Endothelial cell of umbilical vein (primary cell): ENCODE data around the gene ENPEP. TPM values are rescaled to one million over a fixed set of nuclear protein-coding genes. Genes with fewer than 3 reads are reported as not detected.

ENCODE experiments used
- BruUV-seq: library from RNA; stranded (reverse); fragments of 400-500 nt; replicated peaks from 2 replicates; lab custom pipeline; 2021; lab: Mats Ljungman, UMichigan
- CTCF ChIA-PET: fragments of 300-600, 350-600 bp; sonication (Branson Sonifier 250); formaldehyde crosslinking; loops from one replicate; lab custom pipeline; 2021; ENCODE audit warnings: antibody characterized with exemption, inconsistent platforms; lab: Charles Lee
- POLR2A ChIA-PET: fragments of 300-600, 350-600 bp; sonication (Branson Sonifier 250); formaldehyde crosslinking; loops from one replicate; lab custom pipeline; 2021; ENCODE audit warnings: antibody characterized with exemption, inconsistent platforms; lab: Charles Lee
- DNase-seq: peaks from one replicate; pipeline ENCODE4 v3.0.0-alpha.2; 2011; ENCODE audit warnings: low read depth, low spot score
- FAIRE-seq: peaks from 2 replicates; lab custom pipeline; 2011; peaks lifted over from hg19 to GRCh38; lab: Jason Lieb, UNC
- H2AFZ ChIP-seq: 2 replicates; pipeline ENCODE4 v1.6.0; 2012; ENCODE audit warnings: low read depth, low read length, control low read depth, inconsistent platforms
- H3K27ac ChIP-seq: 2 replicates; pipeline ENCODE4 v1.5.1; 2011; ENCODE audit warnings: low read depth, mild to moderate bottlenecking, control low read depth, low read length, moderate library complexity; ENCODE audit not compliant: insufficient read depth
- H3K27me3 ChIP-seq, 2 experiments: 2 replicates each; pipeline versions ENCODE4 v1.6.0 to v1.6.1; 2011; ENCODE audit warnings: low read length in 2 of 2, mixed read lengths in 1 of 2; ENCODE audit not compliant: control insufficient read depth in 2 of 2, insufficient read depth in 2 of 2
- H3K36me3 ChIP-seq, 2 experiments: 2 replicates in 1 of 2; 3 replicates in 1 of 2; pipeline ENCODE4 v1.5.1; 2011; ENCODE audit warnings: low read length in 2 of 2, mild to moderate bottlenecking in 1 of 2, moderate library complexity in 1 of 2; ENCODE audit not compliant: control insufficient read depth in 2 of 2, insufficient read depth in 2 of 2; ENCODE audit errors: extremely low read depth in 1 of 2
- H3K4me1 ChIP-seq: 3 replicates; pipeline ENCODE4 v1.5.1; 2011; ENCODE audit warnings: mild to moderate bottlenecking, low read length; ENCODE audit not compliant: control insufficient read depth, insufficient read depth; ENCODE audit errors: extremely low read depth
- H3K4me2 ChIP-seq: 2 replicates; pipeline ENCODE4 v1.6.1; 2011; ENCODE audit warnings: low read length, control low read depth, mixed read lengths; ENCODE audit not compliant: insufficient read depth
- H3K4me3 ChIP-seq, 3 experiments: fragments of 200-600 bp in 1 of 3; sonication (generic), shearing (Covaris generic) in 1 of 3; replicated peaks in 1 of 3; 2 replicates each; pipeline ENCODE4 v1.5.1; 2011 to 2016; ENCODE audit warnings: control low read depth in 3 of 3, low read length in 3 of 3, mild to moderate bottlenecking in 2 of 3, inconsistent platforms in 1 of 3, low read depth in 1 of 3, moderate library complexity in 1 of 3; ENCODE audit not compliant: insufficient read depth in 1 of 3
- H3K79me2 ChIP-seq: 2 replicates; pipeline ENCODE4 v1.6.0; 2012; ENCODE audit warnings: low read length, inconsistent platforms; ENCODE audit not compliant: control insufficient read depth, insufficient read depth
- H3K9ac ChIP-seq: replicated peaks from 2 replicates; pipeline ENCODE3; 2011; ENCODE audit warnings: low read length, control low read depth; ENCODE audit not compliant: insufficient read depth; ENCODE audit errors: extremely low read depth
- H3K9me1 ChIP-seq: replicated peaks from 3 replicates; pipeline ENCODE4 v1.6.0; 2011; ENCODE audit warnings: mild to moderate bottlenecking, low read length; ENCODE audit not compliant: control insufficient read depth, insufficient read depth; ENCODE audit errors: extremely low read depth
- H3K9me3 ChIP-seq: replicated peaks from 2 replicates; pipeline ENCODE4 v1.5.1; 2012; ENCODE audit warnings: low read length, inconsistent platforms; ENCODE audit not compliant: control insufficient read depth, insufficient read depth
- H4K20me1 ChIP-seq: replicated peaks from 2 replicates; pipeline ENCODE3; 2011; ENCODE audit warnings: mild to moderate bottlenecking, low read length; ENCODE audit not compliant: control insufficient read depth, insufficient read depth; ENCODE audit errors: extremely low read depth
- EZH2 ChIP-seq: IDR thresholded peaks from 2 replicates; pipeline ENCODE4 v1.6.1; 2012; ENCODE audit warnings: borderline replicate concordance, low read depth, mild to moderate bottlenecking, moderate library complexity, low read length, inconsistent platforms; ENCODE audit not compliant: severe bottlenecking
- FOS ChIP-seq: IDR thresholded peaks from 2 replicates; pipeline ENCODE4 v1.6.1; 2011; ENCODE audit warnings: mild to moderate bottlenecking, low read length, moderate library complexity, borderline replicate concordance; ENCODE audit not compliant: insufficient read depth
- JUN ChIP-seq: IDR thresholded peaks from 2 replicates; pipeline ENCODE4 v1.6.1; 2011; ENCODE audit warnings: borderline replicate concordance, low read depth; ENCODE audit not compliant: insufficient read length, insufficient read depth
- MYC ChIP-seq: IDR thresholded peaks from one replicate; pipeline ENCODE4 v1.6.1; 2011; ENCODE audit warnings: mild to moderate bottlenecking, low read depth, low read length
- POLR2A ChIP-seq: IDR thresholded peaks from 2 replicates; pipeline ENCODE4 v1.6.1; 2012; ENCODE audit warnings: low read depth, mild to moderate bottlenecking, control low read depth, low read length
- POLR2AphosphoS5 ChIP-seq: IDR thresholded peaks from 2 replicates; pipeline ENCODE4 v1.6.1; 2012; ENCODE audit warnings: low read depth, mild to moderate bottlenecking, control low read depth, low read length, moderate library complexity; ENCODE audit not compliant: insufficient read depth
- dilution Hi-C: fragments of 300-500 bp; cut with MboI; formaldehyde crosslinking; loops from one replicate; pipeline ENCODE4 v1.15.0; 2019; ENCODE audit warnings: low sequenced_read_pairs; ENCODE audit not compliant: extremely low pct_ligation_motif_present
- intact Hi-C: fragments of 100-400 bp; cut with micrococcal nuclease; formaldehyde crosslinking; loops from one replicate; pipeline ENCODE4 v1.10.0; 2022
- polyA plus RNA-seq, 4 experiments: library from polyadenylated mRNA; depleted of rRNA in 3 of 4; stranded (reverse) in 3 of 4; unstranded in 1 of 4; fragments of >200 nt; gene quantifications; 2 replicates each; pipeline versions ENCODE4 v1.2.1 to v1.2.3, GENCODE V29; 2011 to 2012; ENCODE audit warnings: missing spikeins in 1 of 4
- total RNA-seq: library from RNA; stranded (reverse); gene quantifications from 2 replicates; pipeline ENCODE4 v1.2.3, GENCODE V29; 2021
- TF ChIP-seq, protein P1 (sequence below): IDR thresholded peaks from 2 replicates; pipeline ENCODE4 v1.6.1; 2011; ENCODE audit not compliant: insufficient read depth, insufficient read length
- TF ChIP-seq, protein P2 (sequence below), 2 donors: IDR thresholded peaks; 1 replicate in 1 of 2; 2 replicates in 1 of 2; pipeline ENCODE4 v1.5.1; 2011; ENCODE audit warnings: low read length in 2 of 2, mild to moderate bottlenecking in 2 of 2, moderate library complexity in 2 of 2, control low read depth in 1 of 2, inconsistent platforms in 1 of 2, low read depth in 1 of 2; ENCODE audit not compliant: insufficient read depth in 1 of 2; ENCODE audit errors: extremely low read depth in 1 of 2

Gene ENPEP
- total and polyA plus RNA-seq, 2 donors (not counting 3 experiments of a cell fraction or from before 2014, with no cell fraction given) = not detected

DNA sequence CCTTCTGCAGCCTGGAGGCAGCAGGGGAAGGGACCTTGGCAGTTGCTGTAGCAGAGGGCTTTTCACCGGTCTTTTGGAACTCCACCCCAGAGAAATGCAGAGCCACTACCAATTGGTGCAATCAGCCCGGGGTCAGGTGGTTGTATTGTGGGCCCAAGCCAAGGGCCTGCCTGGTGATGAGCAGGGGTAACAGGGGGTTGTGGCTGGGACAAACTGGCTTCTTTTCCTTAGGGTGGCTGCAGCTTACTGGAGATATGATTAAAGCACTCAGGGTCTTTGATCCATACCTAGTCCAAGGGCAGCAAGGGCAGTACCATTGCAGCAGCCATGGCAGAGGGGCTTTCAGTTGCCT lies 28.1 kb downstream of the ENPEP start:
- H3K36me3 ChIP-seq = no peaks in the 10 kb centered on the region
- H3K9ac ChIP-seq = no peak overlapping the region
- no peak for TF ChIP-seq JUN
- no peak for TF ChIP-seq FOS
- TF ChIP-seq, protein P1, sequence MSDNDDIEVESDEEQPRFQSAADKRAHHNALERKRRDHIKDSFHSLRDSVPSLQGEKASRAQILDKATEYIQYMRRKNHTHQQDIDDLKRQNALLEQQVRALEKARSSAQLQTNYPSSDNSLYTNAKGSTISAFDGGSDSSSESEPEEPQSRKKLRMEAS = no peak
- no peaks in the 10 kb centered on the region for H3K9me3 ChIP-seq
- CTCF ChIA-PET = interaction anchor here (0.8 to 1.3 kb wide), 2 partner anchors 8 to 12 kb away, joined by 3 read pairs; no protein-coding TSS in a partner anchor
- POLR2A ChIA-PET = no interaction called here
- intact Hi-C loops = no loop called here
- H3K79me2 ChIP-seq = no peaks in the 10 kb centered on the region
- dilution Hi-C loops = no loop called here
- no peak for FAIRE-seq
- no peak overlapping the region for H2AFZ ChIP-seq
- H3K27me3 ChIP-seq = peaks cover 0 to 21% of the 10 kb centered on the region in 2 experiments
- H3K4me1 ChIP-seq = no peaks in the 10 kb centered on the region
- H3K4me2 ChIP-seq = no peak overlapping the region
- H3K9me1 ChIP-seq = no peaks in the 10 kb centered on the region
- no peak overlapping the region for H3K27ac ChIP-seq
- H4K20me1 ChIP-seq = no peaks in the 10 kb centered on the region
- H3K4me3 ChIP-seq = no peak overlapping the region
- no TSS peak for BruUV-seq
- no peak for DNase-seq

DNA sequence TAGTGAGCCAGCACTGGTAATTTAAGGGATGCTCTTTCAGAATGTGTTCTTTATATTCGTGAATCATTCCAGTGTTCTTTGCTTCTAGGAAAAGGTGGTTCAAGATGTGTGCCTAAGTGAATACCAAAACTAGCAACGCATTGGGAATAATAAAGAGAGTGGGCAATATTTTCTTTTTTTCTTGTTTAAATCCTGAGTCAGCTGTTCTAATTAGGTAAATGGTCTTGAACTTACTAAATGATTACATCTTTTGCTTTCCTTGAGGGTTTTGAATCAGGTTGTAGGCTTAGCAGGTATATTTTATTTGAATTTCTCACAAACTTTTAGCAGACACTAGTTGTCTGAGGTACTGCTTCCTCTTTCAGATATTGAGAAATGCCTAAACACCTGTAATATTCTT lies 29.5 kb downstream of the ENPEP start:
- no peaks in the 10 kb centered on the region for H3K79me2 ChIP-seq

More for the DNA sequence above, 29.5 kb downstream of the ENPEP start:
- Histone ChIP-seq H2AFZ (no peak overlapping the region), H3K4me1 (no peaks in the 10 kb centered on the region), H3K9ac (no peak overlapping the region), H3K9me1 (no peaks in the 10 kb centered on the region), H3K4me2 (no peak overlapping the region), H3K4me3 (no peak overlapping the region), H3K27ac (no peak overlapping the region), H4K20me1 (no peaks in the 10 kb centered on the region), H3K36me3 (no peaks in the 10 kb centered on the region), H3K27me3 (peaks cover 0 to 16% of the 10 kb centered on the region in 2 experiments), H3K9me3 (no peaks in the 10 kb centered on the region)
- DNase-seq = no peak
- dilution Hi-C loops (no loop called here), intact Hi-C loops (no loop called here)
- no TSS peak for BruUV-seq
- CTCF ChIA-PET = interaction anchor here (17.2 kb wide), 1 partner anchor 503 kb away, joined by 527 read pairs; no protein-coding TSS in a partner anchor
- FAIRE-seq = no peak
- TF ChIP-seq JUN (no peak), POLR2AphosphoS5 (no peak), FOS (no peak), MYC (no peak), EZH2 (no peak), POLR2A (no peak)
- TF ChIP-seq, protein P1 = no peak
- TF ChIP-seq, protein P2, sequence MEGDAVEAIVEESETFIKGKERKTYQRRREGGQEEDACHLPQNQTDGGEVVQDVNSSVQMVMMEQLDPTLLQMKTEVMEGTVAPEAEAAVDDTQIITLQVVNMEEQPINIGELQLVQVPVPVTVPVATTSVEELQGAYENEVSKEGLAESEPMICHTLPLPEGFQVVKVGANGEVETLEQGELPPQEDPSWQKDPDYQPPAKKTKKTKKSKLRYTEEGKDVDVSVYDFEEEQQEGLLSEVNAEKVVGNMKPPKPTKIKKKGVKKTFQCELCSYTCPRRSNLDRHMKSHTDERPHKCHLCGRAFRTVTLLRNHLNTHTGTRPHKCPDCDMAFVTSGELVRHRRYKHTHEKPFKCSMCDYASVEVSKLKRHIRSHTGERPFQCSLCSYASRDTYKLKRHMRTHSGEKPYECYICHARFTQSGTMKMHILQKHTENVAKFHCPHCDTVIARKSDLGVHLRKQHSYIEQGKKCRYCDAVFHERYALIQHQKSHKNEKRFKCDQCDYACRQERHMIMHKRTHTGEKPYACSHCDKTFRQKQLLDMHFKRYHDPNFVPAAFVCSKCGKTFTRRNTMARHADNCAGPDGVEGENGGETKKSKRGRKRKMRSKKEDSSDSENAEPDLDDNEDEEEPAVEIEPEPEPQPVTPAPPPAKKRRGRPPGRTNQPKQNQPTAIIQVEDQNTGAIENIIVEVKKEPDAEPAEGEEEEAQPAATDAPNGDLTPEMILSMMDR (IDR thresholded peaks at IDR 0.05; ENCODE audit: extremely low read depth in 1 of 2, insufficient read depth in 1 of 2, low read depth in 1 of 2, low read length in 2 of 2) = no peak
- POLR2A ChIA-PET = no interaction called here
